ENCODE results near the gene EML2. TPM values are rescaled to one million over a fixed set of nuclear protein-coding genes. Genes with fewer than 3 reads are reported as not detected.

EML2 gene
- total and polyA plus RNA-seq, 10 of the 15 experiments (the other 5 are each of a cell fraction or from before 2014, with no cell fraction given), result 1.6 to 64.0 (median 27.5) TPM

- TF ChIP-seq, protein P1, sequence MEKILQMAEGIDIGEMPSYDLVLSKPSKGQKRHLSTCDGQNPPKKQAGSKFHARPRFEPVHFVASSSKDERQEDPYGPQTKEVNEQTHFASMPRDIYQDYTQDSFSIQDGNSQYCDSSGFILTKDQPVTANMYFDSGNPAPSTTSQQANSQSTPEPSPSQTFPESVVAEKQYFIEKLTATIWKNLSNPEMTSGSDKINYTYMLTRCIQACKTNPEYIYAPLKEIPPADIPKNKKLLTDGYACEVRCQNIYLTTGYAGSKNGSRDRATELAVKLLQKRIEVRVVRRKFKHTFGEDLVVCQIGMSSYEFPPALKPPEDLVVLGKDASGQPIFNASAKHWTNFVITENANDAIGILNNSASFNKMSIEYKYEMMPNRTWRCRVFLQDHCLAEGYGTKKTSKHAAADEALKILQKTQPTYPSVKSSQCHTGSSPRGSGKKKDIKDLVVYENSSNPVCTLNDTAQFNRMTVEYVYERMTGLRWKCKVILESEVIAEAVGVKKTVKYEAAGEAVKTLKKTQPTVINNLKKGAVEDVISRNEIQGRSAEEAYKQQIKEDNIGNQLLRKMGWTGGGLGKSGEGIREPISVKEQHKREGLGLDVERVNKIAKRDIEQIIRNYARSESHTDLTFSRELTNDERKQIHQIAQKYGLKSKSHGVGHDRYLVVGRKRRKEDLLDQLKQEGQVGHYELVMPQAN (conservative IDR thresholded peaks at IDR 0.05), result peak; percentile 7; the same call in 1 of the 2 replicates
- TF ChIP-seq HDGF (IDR thresholded peaks at IDR 0.05) (peak; percentile 77; the same call in 1 of the 2 replicates), CBFB (IDR thresholded peaks at IDR 0.05; ENCODE audit: low read depth) (0 out of 2 replicates have a peak, but pooled peaks have one; percentile 8), PBX3 (IDR thresholded peaks at IDR 0.05; ENCODE audit: insufficient replicate concordance, low read depth, low read length) (peak; percentile 76), BCL11A (IDR thresholded peaks at IDR 0.05; ENCODE audit: low read depth, low read length) (no peak), EGR1 (IDR thresholded peaks at IDR 0.05; ENCODE audit: borderline replicate concordance in 1 of 2, low read depth in 2 of 2, low read length in 2 of 2) (0 out of 3 replicates have a peak, but pooled peaks of 1 of the 2 experiments have one; percentile 12), POLR2A (IDR thresholded peaks at IDR 0.05; ENCODE audit: low read depth, low read length) (peak; percentile 76), SMARCA5 (IDR thresholded peaks at IDR 0.05) (peak; percentile 18; the same call in 1 of the 2 replicates), IKZF2 (IDR thresholded peaks at IDR 0.05) (peak; percentile 45 to 46; a peak in 2 of 4 replicates), TAF1 (IDR thresholded peaks at IDR 0.05; ENCODE audit: borderline replicate concordance, low read depth, low read length) (0 out of 2 replicates have a peak, but pooled peaks have one; percentile 4)
- TF ChIP-seq, protein P2, sequence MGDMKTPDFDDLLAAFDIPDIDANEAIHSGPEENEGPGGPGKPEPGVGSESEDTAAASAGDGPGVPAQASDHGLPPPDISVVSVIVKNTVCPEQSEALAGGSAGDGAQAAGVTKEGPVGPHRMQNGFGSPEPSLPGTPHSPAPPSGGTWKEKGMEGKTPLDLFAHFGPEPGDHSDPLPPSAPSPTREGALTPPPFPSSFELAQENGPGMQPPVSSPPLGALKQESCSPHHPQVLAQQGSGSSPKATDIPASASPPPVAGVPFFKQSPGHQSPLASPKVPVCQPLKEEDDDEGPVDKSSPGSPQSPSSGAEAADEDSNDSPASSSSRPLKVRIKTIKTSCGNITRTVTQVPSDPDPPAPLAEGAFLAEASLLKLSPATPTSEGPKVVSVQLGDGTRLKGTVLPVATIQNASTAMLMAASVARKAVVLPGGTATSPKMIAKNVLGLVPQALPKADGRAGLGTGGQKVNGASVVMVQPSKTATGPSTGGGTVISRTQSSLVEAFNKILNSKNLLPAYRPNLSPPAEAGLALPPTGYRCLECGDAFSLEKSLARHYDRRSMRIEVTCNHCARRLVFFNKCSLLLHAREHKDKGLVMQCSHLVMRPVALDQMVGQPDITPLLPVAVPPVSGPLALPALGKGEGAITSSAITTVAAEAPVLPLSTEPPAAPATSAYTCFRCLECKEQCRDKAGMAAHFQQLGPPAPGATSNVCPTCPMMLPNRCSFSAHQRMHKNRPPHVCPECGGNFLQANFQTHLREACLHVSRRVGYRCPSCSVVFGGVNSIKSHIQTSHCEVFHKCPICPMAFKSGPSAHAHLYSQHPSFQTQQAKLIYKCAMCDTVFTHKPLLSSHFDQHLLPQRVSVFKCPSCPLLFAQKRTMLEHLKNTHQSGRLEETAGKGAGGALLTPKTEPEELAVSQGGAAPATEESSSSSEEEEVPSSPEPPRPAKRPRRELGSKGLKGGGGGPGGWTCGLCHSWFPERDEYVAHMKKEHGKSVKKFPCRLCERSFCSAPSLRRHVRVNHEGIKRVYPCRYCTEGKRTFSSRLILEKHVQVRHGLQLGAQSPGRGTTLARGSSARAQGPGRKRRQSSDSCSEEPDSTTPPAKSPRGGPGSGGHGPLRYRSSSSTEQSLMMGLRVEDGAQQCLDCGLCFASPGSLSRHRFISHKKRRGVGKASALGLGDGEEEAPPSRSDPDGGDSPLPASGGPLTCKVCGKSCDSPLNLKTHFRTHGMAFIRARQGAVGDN (IDR thresholded peaks at IDR 0.05), result peak; percentile 29; the same call in 1 of the 2 replicates
- TF ChIP-seq, protein P3, sequence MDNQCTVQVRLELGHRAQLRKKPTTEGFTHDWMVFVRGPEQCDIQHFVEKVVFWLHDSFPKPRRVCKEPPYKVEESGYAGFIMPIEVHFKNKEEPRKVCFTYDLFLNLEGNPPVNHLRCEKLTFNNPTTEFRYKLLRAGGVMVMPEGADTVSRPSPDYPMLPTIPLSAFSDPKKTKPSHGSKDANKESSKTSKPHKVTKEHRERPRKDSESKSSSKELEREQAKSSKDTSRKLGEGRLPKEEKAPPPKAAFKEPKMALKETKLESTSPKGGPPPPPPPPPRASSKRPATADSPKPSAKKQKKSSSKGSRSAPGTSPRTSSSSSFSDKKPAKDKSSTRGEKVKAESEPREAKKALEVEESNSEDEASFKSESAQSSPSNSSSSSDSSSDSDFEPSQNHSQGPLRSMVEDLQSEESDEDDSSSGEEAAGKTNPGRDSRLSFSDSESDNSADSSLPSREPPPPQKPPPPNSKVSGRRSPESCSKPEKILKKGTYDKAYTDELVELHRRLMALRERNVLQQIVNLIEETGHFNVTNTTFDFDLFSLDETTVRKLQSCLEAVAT (IDR thresholded peaks at IDR 0.05), result no peak
Measured at GRCh38 chr19:45667620-45668341, 28.6 kb upstream of the EML2 start, which contains the start of gene GIPR (continued).

All from GM12878 (cell line).